ENCODE results near the gene ERGIC3.

- TF ChIP-seq EZH2 (IDR thresholded peaks at IDR 0.05; ENCODE audit: low read length) (no peak), CTCF (optimal IDR thresholded peaks at IDR 0.05 in 1 of 3, IDR thresholded peaks at IDR 0.05 in 1 of 3, conservative IDR thresholded peaks at IDR 0.05 in 1 of 3; ENCODE audit: extremely low read depth in 1 of 3, insufficient read depth in 2 of 3, low read length in 3 of 3) (no peak)
Measured at GRCh38 chr20:35582131-35582530, 40.3 kb downstream of the ERGIC3 start.

All from keratinocyte (primary cell).